NCI-H748 (cell line): Measurements from ENCODE around the gene SEC61B.
A peak's percentile ranks its signal among the peaks of the same experiment; 100 is the strongest.
"Not testable (repeated sequence)": the region's sequence is repeated elsewhere in the genome, so short reads cannot be mapped to it uniquely, and the experiment has no call there.

Experiments
- DNase-seq: peaks from one replicate; lab custom pipeline; 2025; ENCODE audit not compliant: unreplicated experiment; lab: John Stamatoyannopoulos, UW

SEC61B gene

DNA sequence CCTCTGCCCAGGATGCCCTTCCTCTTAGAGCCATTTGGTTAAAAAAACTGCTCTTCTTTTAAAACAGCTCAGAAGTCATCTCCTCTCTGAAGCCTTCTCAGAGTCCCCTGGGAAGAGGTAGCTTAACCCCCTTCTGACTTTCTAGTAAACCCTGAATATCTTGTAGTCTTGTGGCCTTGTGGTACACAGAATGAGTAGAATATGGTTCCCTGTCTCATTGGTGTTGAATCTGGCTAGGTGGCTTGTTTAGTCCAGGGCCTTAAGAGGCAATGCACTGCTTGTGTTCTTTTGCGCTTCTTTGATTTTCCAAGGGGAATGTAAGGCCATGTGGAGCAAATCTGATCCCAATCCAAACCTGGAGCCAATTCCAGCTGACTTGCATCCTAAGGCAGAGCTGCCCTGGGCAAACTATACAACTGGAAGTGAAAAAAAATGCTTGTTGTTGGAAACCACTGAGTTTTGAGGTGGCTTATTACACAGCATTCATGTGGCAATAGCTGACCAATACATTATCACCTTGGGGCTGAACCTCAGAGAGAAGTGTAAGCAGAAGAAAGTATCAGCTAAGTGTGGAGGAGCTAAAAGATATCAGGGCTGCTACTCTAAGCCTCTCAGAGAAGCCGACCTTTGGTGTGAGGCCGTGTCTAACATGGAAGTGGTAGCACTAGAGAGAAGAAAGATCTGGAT, 31.3 kb upstream of the SEC61B start:
- no peak for DNase-seq

DNA sequence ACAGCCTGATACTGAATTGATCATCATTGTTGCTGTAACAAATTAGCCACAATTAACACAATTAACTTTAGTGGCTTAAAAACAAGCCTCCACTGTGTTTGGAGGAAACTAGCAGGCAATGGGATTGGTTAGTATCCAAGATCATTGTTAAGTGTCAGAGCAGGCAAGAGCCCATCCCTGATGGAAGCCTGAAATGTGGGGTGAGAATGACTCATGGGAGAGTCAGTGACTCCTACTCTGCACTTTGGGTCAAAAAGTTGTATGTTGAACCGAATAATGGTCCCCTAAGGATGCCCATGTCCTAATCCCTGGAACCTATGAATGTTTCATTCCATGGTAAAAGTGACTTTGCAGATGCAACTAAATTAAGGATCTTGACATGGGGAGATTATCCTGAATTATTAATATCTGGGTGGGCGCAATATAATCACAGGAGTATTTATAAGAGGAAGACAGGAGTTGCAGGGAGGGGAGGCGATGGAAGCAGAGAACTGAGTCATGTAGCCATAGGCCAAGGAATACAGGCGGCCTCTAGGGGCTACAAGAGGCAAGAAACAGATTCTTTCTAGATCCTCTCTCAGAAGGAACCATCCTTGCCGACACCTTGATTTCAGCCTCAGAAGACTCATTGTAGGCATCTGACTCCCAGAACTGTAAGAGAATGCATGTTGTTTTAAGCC, 29.2 kb upstream of the SEC61B start:
- DNase-seq, result no peak

DNA sequence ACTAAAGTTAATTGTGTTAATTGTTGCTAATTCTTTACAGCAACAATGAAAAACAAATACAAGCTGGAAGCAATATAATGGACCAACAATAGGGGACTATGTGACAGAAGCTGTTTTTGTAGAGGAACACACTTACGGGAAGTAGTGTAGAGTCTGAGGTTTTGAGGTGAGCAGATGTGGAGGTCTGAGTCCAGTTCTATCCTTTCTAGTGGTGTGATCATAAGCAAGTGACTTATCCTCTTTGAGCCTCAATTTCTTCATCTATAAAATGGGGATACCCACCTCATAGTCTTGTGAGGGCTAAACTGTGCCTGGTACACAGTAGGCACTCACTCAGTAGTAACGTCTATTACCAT, 28.6 kb upstream of the SEC61B start:
- DNase-seq, result no peak

DNA sequence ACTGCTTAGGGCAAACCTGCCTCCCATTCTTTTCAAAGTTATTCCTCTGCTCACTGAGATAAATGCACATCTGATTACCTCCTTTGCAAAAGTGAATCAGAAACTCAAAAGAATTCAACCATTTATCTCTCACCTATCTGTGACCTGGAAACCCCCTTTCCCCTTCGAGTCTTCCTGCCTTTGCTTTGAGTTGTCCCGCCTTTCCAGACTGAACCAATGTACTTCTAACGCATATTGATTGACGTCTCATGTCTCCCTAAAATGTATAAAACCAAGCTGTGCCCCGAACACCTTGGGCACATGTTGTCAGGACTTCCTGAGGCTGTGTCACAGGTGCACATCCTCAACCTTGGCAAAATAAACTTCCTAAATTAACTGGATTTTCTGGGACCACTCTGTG, 25.6 kb upstream of the SEC61B start:
- not testable (repeated sequence) for DNase-seq

DNA sequence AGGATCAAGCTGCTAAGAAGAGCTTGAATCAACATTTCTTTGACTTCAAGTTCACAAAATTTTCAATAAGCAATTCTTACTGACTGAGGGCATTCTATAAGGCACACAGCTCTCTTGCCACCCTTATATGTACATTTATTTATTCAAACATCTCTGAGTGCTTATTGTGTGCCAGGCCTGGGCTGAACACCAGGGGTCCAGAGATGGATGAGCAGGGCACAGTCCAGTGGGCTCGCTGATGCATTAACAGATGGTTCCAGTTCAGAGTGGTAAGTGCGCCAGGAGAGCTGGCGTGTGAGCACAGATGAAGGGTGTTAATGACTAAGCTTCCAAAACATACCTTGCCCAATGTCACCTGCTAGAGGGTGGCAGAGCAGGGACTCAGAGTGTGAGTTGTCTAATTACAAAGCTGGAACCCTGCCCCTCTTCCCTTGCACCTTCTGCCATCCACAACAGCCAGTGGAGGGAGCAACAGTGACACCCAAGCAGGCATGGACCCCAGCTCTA, 24.9 kb upstream of the SEC61B start:
- no peak for DNase-seq

DNA sequence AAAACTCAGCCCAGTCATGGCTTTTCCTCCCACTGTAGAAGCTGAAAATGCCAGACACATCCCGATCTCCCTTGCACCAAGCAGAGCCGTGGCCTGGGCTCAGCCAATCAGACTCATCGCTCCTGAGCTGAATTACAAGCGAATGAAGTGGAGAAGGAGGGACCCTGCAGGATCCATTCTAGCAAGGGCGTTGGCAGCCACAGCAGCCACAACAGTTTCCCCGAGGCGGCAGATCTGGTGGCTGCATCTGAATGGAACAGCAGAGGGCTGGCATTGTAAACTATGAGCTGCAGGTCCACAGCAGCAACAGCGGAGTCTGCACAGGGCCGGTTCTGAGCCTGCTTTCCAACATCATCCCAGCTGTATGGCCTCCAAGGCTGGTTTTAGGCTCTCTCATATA, 24.1 kb upstream of the SEC61B start:
- no peak for DNase-seq

DNA sequence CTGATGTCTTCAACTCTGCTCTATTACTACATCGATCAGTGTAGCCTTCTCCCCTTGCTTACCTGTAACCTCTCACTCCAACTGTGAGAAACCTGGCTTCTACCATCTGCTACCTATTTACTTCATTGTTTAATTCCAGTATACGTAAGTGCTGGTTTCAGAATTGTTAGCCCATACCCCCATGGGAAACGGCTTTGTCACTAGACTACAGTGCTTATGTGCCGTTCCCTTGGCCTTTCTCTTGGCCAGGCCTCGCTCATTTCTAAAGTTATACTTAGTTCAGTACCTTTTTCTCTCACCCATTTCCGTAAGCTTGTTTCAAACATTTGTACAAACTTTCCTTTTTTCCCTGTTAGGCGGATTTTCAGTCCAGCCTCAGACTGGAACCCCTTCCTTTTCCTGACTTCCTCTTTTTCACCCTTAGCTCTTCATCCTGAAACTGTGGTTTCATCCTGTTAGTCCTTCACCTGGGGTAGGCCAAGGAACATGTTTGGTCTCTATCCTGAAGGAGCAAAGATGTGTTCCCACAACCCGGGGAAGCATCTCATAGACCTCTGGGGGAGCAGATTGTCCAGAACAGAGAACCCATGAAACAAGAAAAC, 22.0 kb upstream of the SEC61B start:
- no peak for DNase-seq

DNA sequence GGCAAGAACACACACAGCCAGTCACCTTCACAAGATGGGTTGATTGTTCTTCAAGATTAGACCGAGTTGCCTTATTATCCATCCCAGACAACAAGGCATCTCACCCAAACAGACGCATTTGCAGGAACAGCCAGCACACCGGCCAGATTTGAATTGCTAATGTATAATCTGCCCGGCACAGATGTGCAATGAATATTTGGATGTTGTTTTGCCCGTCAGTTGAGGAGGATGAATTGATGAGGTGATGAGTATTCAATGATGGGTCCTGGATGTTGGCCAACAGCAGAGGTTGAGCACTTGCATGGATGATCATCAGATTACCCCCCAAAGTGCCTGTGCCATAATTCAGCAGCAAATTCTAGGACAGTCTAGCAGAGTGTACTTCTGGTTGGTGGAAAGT, 20.5 kb upstream of the SEC61B start:
- DNase-seq, result no peak

DNA sequence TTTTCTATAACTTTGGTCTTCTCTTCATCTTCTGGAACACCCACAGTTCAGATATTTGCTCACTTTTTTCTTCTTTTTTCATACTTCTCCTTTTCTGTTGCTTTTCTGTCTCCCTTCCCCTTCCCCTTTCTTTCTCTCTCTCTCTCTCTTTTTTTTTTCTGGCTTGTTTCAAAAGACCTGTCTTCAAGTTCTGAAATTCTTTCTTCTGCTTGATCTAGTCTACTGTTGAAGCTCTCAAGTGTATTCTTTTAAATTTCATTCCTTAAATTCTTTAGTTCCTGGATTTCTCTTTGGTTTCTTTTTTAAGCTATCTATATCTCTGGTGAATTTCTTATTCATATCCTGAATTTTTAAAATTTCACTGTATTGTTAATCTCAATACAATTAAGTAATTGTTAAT, 11.5 kb upstream of the SEC61B start:
- no peak for DNase-seq

DNA sequence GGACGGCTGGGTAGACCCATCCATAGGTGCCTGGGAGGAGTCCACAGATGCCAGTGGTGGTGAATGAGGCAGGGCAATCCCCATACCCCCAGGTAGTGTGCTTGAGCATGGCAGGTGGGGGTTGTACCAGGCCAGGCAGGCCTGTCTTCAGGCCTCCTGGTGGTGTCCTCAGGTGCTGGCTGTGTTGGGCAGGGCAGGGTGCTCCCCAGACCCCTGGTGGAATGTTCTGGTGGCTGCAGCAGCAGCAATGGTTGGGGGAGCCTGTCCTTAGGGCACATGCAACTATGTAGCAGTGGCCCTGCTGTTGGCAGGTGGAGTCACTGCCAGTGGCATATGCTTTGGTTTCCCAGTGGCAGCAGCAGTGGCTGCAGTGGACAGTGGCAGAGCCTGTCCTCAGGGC, 10.3 kb upstream of the SEC61B start:
- no peak for DNase-seq

DNA sequence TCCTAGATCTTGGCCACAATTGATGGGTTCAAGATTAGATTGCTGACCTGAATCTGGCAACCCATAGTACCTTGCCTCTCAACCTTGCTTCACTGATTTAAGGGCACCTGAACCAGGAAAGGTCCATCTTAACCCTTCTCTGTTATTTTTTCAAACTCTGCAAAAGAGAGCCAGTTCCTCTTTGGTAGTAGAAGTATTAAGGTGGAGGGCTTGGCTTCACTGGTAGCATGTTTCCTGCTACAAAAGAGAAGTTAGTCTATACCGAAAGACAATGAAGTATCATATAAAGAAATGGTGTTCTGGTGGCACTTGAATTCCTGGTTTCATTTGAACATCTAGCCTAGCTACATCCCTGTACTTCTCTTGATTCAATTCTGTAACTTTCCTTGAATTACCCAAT, 8.9 kb upstream of the SEC61B start:
- DNase-seq, result no peak

DNA sequence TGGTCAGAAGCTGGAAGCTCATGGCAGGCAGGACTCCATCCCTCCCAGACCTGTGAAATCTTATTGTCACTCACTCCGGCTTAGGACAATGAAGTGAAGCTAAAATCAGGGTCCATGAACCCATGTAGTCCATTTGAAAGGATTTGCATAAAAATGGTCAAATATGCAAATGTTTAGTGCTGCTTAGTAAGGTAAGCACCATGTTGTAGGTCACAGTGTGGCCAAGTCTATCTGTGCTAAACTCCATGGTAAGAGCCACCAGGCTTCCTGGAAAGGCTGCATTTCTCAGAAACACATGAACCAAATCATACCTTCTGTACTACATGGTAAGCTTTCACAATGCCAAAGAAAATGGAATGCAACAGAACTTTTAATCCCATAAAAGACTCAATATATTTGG, 6.0 kb upstream of the SEC61B start:
- DNase-seq, result no peak

DNA sequence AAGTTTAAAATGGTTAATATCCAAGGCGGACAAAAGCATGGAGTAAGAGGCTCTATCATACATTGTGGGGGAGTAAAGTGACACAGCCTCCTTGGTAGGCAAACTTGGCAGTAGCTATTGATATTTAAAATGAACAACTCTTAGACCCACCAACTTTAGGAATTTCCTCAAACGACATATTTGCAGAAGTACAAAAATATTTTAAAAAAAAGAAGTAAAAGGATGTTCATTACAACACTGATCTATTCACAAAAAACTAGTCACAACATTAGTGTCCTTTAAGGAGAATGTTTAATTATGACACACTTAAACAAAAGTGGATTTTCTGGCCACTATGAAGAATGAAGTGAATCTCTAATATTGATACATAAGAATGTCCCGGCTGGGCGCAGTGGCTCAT, 2.1 kb upstream of the SEC61B start:
- no peak for DNase-seq

DNA sequence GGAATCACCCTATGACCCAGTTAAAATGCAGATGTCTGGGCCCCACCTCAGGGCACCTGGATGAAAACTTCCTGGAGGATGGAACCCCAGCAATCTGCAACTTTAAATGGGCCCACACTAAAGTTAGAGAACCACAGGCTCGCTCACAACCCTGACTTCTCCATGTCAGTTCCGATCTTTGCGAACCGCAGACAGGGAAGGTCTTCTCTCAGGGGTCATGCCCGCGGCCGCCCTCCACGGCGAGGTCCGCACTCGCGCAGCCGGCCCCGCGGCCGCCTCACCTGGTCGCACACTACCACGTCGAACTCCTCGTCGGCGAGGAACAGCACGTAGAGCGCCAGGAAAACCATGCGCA, 839 bp upstream of the SEC61B start:
- DNase-seq, result no peak

DNA sequence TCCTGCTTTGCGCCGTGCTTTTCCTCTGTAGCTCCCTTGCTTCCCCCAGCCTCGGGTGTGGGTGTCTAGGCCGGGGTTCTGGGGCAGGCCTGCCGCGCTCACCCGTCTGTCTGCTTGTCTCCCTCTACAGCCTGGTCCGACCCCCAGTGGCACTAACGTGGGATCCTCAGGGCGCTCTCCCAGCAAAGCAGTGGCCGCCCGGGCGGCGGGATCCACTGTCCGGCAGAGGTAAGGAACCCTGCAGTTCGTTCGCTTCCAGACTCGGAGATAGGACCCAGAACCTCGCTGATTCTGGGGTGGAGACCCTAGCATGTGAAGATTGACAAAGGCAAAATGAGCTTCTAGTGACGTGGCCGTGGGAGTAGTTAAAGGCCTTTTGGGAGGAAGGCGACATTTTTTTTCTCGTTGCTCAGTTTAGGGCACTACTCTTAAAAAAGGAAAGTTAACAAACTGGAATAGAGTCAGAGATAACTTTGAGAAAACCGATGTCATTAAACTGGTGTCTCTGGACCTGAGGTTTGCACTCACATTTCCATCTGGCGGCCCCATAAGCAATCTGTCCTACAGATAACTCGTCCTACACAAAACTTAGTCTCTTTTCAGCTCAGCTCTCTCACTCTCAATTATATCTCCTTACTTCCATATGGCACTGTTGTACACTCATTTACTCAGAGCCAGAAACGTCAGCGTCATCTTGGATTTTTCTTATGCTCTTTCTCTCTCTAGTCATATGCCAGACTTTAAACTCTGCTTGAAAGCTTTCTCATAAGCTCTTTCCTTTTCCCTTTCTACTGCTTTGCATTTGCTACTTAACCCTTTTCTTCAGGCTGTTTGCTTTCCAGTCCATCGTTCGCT, 561 bp downstream of the SEC61B start:
- DNase-seq, result no peak

DNA sequence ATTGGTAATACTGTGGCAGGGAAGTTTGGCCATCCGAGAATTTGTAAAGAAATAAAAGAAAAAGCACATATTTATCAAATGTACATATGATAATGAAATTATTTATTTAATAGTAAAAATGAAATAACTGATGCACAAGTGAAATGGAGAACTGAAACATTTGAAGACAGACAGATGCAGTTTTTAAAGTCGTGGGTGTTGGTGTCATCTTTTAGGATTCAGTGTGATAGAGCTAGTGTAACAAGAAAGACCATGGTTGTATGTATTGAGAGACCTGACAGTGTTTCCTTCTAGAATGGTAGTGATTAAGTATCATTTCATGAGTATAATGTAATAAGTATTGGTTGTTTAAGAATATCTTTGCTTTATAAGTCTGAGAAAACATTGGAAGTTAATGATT, 2.4 kb downstream of the SEC61B start:
- no peak for DNase-seq

DNA sequence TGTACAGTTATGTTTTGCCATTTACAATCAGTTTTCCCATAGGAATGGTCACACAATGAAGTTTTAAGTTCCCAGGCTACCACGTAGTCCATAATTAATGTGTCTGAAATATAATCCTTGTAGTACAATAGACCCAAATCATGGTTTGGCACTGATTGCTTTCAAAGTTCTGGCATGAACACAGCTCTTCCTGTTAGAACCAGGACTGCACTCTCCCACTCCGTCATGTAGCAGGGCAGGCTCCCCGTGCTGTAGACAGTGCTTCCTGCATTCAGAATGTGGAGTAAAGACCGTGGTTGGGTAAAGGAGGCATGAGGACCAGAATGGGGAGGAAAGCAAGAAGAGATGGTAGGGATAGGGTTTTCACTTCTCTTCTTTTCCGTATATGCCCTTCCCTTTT, 4.0 kb downstream of the SEC61B start:
- DNase-seq, result no peak

DNA sequence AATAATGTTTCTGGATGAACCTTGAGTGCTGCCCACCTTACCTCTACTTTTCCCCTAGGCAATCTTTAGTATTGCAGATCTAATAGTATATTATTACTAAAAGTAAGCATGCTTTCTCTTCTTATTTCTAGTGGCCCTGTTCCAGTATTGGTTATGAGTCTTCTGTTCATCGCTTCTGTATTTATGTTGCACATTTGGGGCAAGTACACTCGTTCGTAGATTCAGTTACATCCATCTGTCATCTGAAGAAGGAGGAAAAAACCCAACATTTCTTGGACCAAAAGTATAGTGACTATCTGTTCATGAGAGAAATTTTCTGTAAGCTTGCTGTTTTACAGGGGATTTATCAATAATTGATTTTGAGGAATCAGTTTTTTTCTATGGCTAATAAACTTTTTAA, 8.1 kb downstream of the SEC61B start:
- DNase-seq, result no peak

DNA sequence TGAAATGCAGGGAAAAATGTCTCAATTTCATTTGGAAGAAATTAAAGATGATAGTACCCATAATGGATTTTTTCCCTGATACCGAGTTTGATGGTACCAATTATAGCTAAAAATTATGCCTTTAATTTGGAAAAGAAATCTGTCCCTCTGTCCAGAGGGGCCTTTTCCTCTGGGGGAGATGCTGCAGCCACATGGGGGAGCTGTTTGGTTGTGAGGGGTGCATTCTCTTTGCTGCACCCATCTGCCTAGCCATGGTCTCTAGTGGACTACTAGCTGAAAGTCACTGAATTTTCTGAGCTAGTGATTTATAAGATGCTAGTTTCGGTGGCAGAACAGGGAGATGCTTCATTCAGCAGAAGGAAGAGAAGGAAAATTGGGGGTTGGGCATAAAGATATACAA, 9.6 kb downstream of the SEC61B start:
- peak; percentile 12 for DNase-seq

DNA sequence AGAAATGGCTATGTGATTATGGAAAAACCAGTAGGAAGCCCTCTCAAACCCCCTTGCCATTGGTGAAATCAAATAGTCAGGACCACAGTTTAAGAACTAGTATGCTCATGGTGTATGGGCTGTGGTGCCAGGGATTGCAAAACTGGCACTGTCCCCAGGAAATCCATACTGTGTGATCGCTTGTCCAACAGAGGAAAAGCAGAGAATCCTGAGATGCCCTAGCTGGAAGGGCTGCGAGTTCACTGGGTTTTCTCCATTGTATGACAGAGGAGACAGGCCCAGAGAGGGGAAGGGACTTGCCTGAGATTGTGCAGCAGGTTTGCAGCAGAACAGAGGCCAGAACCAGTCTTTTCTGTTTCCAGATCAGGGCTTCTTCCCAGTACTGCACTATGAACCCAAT, 12.5 kb downstream of the SEC61B start:
- no peak for DNase-seq

DNA sequence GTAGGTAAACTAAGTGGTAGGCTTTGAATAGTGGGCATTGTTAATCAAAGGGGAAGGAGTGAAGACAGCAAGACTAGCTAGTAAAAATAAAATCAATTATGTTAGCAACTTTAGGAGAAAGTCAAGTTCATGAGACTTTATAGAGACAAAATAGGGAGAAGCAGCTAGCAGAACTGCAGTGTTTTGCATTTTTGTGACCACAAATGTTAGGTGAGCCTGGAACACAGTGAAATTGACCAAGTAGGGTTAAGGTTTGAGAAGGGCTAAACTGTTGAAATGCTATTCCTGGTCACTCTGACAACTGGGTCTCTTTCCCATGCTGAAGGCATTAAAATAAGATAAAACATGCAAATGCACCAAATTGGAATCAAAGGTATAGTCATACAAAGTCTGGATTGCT, 13.0 kb downstream of the SEC61B start:
- DNase-seq, result no peak
